ENCODE data around the gene PSMD11. TPM values are rescaled to one million over a fixed set of nuclear protein-coding genes. Genes with fewer than 3 reads are reported as not detected.

The PSMD11 gene
- total RNA-seq, 2 donors from 2014 or later, result 164 to 168 TPM

- Histone ChIP-seq H3K9ac (ENCODE audit: extremely low read depth, low read length, poor library complexity, severe bottlenecking) (no peak overlapping the region), H3K4me3 (ENCODE audit: low read length) (no peak overlapping the region), H3K27me3 (ENCODE audit: control insufficient read depth, insufficient read depth, low read length, poor library complexity, severe bottlenecking) (no peaks in the 10 kb centered on the region), H3K27ac (ENCODE audit: low read depth, low read length) (no peak overlapping the region), H3K9me3 (ENCODE audit: control insufficient read depth, low read length) (no peaks in the 10 kb centered on the region), H3K36me3 (ENCODE audit: control insufficient read depth, insufficient read depth, low read length) (peaks cover 18% of the 10 kb centered on the region), H3K4me1 (ENCODE audit: control insufficient read depth, insufficient read depth, low read length) (peaks cover 10% of the 10 kb centered on the region)
- Mint-ChIP-seq H3K4me1 (peaks cover 35% of the 10 kb centered on the region), H3K27me3 (ENCODE audit: insufficient read depth) (no peaks in the 10 kb centered on the region), H3K27ac (no peak overlapping the region), H3K9me3 (no peaks in the 10 kb centered on the region), H3K4me3 (no peak overlapping the region), H3K36me3 (ENCODE audit: low read depth) (peaks cover 20% of the 10 kb centered on the region)
- no peak for TF ChIP-seq CTCF (conservative IDR thresholded peaks at IDR 0.05)
- no peak for DNase-seq
- WGBS, 2 experiments (ENCODE audit: insufficient coverage in 1 of 2, insufficient read length in 1 of 2), result 77 to 83% methylated on average over 4 of the region's 4 CpGs
Measured at GRCh38 chr17:32492264-32492589, 47.9 kb downstream of the PSMD11 start.

DNA sequence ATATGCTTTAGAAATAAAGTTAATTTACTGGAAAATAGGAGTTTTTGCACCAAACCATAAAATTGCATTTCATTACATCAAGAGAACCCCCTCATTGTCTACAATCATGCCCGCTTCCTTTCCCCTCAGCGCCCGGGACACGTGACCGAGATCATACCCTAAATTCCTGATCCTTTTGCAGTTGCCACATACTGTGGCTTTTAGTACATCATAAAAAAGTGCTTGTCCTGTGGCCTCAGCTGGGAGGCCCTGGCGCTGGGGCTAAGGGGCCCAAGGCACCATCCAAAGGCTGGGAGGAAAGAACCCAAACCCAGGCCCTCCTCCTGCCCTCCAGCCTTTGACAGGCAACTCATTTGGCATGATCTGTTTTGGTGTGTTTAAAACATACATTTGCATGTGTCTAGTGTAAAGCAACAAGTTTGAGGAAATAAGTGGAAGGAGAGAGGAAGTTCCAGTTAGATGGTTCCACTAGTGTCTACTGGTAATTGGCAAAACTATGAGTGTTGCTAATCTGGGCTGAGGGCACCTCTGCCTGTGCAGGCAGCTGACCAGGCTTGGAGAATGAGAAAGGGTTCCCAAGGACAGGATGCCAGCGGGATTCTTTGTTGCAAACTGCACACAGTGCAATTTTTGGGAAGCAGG lies 48.5 kb downstream of the PSMD11 start:
- H3K27ac ChIP-seq (ENCODE audit: low read depth, low read length), result no peak overlapping the region
- no peak for DNase-seq
- H3K36me3 Mint-ChIP-seq (ENCODE audit: low read depth), result peaks cover 17% of the 10 kb centered on the region
- H3K4me3 ChIP-seq (ENCODE audit: low read length), result no peak overlapping the region
- H3K27me3 ChIP-seq (ENCODE audit: control insufficient read depth, insufficient read depth, low read length, poor library complexity, severe bottlenecking), result no peaks in the 10 kb centered on the region
- WGBS, 2 experiments (ENCODE audit: insufficient coverage in 1 of 2, insufficient read length in 1 of 2), result 83 to 93% methylated on average over 6 to 7 of the region's 7 CpGs
- no peaks in the 10 kb centered on the region for H3K27me3 Mint-ChIP-seq (ENCODE audit: insufficient read depth)
- peaks cover 18% of the 10 kb centered on the region for H3K36me3 ChIP-seq (ENCODE audit: control insufficient read depth, insufficient read depth, low read length)
- H3K4me1 Mint-ChIP-seq, result peaks cover 34% of the 10 kb centered on the region
- no peak for TF ChIP-seq CTCF (conservative IDR thresholded peaks at IDR 0.05)
- H3K9me3 ChIP-seq (ENCODE audit: control insufficient read depth, low read length), result no peaks in the 10 kb centered on the region
- peaks cover 10% of the 10 kb centered on the region for H3K4me1 ChIP-seq (ENCODE audit: control insufficient read depth, insufficient read depth, low read length)
- H3K9ac ChIP-seq (ENCODE audit: extremely low read depth, low read length, poor library complexity, severe bottlenecking), result no peak overlapping the region
- H3K27ac Mint-ChIP-seq, result no peak overlapping the region
- H3K4me3 Mint-ChIP-seq, result no peak overlapping the region
- H3K9me3 Mint-ChIP-seq, result no peaks in the 10 kb centered on the region

DNA sequence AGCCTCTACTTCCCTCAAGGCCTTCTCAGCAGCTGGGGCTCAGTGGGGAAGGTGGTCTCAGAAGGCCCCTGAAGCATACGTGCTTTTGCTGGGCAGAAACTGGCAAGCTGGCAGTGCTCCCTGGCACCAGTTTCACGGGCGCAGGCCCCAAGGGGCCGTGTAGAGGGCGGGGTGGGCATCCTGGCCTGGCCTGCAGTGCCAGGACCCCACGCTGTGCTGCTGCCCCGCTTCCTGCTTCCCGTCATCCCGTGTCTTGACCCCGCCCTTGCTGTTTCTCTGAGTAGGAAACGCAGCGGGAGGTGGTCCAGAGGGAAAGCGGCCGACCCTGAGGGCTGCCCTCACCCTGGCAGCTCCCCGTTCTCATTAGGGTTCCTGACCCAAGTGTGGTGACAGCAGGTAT lies 49.3 kb downstream of the PSMD11 start:
- Histone ChIP-seq H3K4me1 (ENCODE audit: control insufficient read depth, insufficient read depth, low read length) (peaks cover 7% of the 10 kb centered on the region), H3K36me3 (ENCODE audit: control insufficient read depth, insufficient read depth, low read length) (peaks cover 16% of the 10 kb centered on the region), H3K27ac (ENCODE audit: low read depth, low read length) (no peak overlapping the region), H3K9ac (ENCODE audit: extremely low read depth, low read length, poor library complexity, severe bottlenecking) (no peak overlapping the region), H3K27me3 (ENCODE audit: control insufficient read depth, insufficient read depth, low read length, poor library complexity, severe bottlenecking) (no peaks in the 10 kb centered on the region), H3K9me3 (ENCODE audit: control insufficient read depth, low read length) (no peaks in the 10 kb centered on the region), H3K4me3 (ENCODE audit: low read length) (no peak overlapping the region)
- Mint-ChIP-seq H3K9me3 (no peaks in the 10 kb centered on the region), H3K27me3 (ENCODE audit: insufficient read depth) (no peaks in the 10 kb centered on the region), H3K36me3 (ENCODE audit: low read depth) (peaks cover 13% of the 10 kb centered on the region), H3K4me1 (peaks cover 35% of the 10 kb centered on the region), H3K4me3 (no peak overlapping the region), H3K27ac (no peak overlapping the region)
- no peak for TF ChIP-seq CTCF (conservative IDR thresholded peaks at IDR 0.05)
- 91 to 100% methylated on average over 8 to 15 of the region's 15 CpGs for WGBS, 2 experiments (ENCODE audit: insufficient coverage in 1 of 2, insufficient read length in 1 of 2)
- no peak for DNase-seq

Measured in endodermal cell (in vitro differentiated cells).